Astrocyte (in vitro differentiated cells and primary cell): Measurements from ENCODE around the gene RIPK1.

Source experiments
- CTCF ChIP-seq: IDR thresholded peaks from 2 replicates; pipeline ENCODE4 v1.5.1; 2011; ENCODE audit warnings: low read depth, mild to moderate bottlenecking, inconsistent platforms, low read length, moderate library complexity; ENCODE audit not compliant: insufficient read depth
- EZH2 ChIP-seq: IDR thresholded peaks from 2 replicates; pipeline ENCODE4 v1.6.1; 2012; ENCODE audit warnings: mild to moderate bottlenecking, low read length, inconsistent platforms; ENCODE audit not compliant: insufficient read depth

DNA sequence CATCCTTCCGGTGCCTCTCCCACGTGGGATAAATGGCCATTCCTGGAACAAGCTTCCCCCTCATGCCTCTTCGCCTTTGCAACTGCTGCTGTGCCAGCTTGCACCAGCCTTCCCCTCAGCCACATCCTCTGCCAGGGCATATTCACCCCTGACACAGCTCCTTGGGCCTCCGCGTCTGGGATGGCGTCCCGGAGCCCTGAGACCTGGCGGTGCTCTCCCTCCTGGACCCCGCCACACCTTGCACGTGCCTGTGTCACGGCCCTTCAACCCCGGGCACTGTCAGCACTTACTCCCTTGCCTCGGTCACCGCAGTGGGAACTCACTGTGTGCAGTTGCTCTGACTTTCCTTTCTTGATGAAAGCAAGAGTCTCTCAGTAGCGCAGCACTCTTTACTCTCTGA is 63.4 kb downstream of the RIPK1 start:
- no peak for TF ChIP-seq EZH2
- TF ChIP-seq CTCF = no peak
